Measurements from ENCODE around the gene CYBC1.

GRCh38 chr17:82489117-82489516 is 38.6 kb upstream of the CYBC1 start:
- TF ChIP-seq CTCF (IDR thresholded peaks at IDR 0.05), result no peak
- no peak; the same call in 1 of the 2 replicates for TF ChIP-seq POLR2AphosphoS5 (IDR thresholded peaks at IDR 0.05; ENCODE audit: low read depth, low read length)
- TF ChIP-seq SIN3A (IDR thresholded peaks at IDR 0.05; ENCODE audit: borderline replicate concordance, insufficient read depth, low read depth, low read length), result no peak
- TF ChIP-seq REST (IDR thresholded peaks at IDR 0.05; ENCODE audit: insufficient read depth in 1 of 2, low read depth in 2 of 2, low read length in 1 of 2), result no peak
- TF ChIP-seq TCF7L2 (IDR thresholded peaks at IDR 0.05; ENCODE audit: low read depth, low read length), result no peak

All from Panc1 (cell line).